ENCODE measurements around the gene SLC35F1. TPM values are rescaled to one million over a fixed set of nuclear protein-coding genes. Genes with fewer than 3 reads are reported as not detected.

The SLC35F1 gene
- total and polyA plus RNA-seq, 2 donors (not counting 3 experiments of a cell fraction or from before 2014, with no cell fraction given): not detected

DNA sequence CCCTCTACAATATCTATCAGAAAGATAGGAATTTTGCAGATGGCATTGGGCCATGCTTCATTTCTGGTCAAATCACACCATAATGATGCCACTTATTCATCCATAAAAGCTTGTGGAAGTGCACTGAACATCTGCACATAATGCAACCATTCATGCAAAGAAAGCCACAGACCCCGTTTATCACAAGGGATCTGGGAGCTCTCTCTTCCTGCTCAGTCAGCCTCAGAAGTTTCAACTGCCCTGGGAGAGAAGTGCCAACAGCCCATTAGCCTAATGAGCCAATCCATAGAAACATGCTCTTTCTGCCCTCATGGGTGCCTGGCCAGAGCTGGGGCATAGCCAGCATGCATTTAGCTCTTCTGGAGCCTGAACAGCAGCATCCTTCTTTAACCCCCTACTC lies 85.8 kb downstream of the SLC35F1 start:
- DNase-seq (ENCODE audit: low read depth, low spot score) (no peak), FAIRE-seq (no peak)
- dilution Hi-C loops (cut with MboI; ENCODE audit: extremely low pct_ligation_motif_present, low sequenced_read_pairs): no loop called here
- TF ChIP-seq POLR2AphosphoS5 (IDR thresholded peaks at IDR 0.05; ENCODE audit: insufficient read depth, low read depth, low read length): no peak
- TF ChIP-seq EZH2 (IDR thresholded peaks at IDR 0.05; ENCODE audit: borderline replicate concordance, low read depth, low read length, severe bottlenecking): no peak
- TF ChIP-seq, protein P1, sequence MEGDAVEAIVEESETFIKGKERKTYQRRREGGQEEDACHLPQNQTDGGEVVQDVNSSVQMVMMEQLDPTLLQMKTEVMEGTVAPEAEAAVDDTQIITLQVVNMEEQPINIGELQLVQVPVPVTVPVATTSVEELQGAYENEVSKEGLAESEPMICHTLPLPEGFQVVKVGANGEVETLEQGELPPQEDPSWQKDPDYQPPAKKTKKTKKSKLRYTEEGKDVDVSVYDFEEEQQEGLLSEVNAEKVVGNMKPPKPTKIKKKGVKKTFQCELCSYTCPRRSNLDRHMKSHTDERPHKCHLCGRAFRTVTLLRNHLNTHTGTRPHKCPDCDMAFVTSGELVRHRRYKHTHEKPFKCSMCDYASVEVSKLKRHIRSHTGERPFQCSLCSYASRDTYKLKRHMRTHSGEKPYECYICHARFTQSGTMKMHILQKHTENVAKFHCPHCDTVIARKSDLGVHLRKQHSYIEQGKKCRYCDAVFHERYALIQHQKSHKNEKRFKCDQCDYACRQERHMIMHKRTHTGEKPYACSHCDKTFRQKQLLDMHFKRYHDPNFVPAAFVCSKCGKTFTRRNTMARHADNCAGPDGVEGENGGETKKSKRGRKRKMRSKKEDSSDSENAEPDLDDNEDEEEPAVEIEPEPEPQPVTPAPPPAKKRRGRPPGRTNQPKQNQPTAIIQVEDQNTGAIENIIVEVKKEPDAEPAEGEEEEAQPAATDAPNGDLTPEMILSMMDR (IDR thresholded peaks at IDR 0.05; ENCODE audit: extremely low read depth in 1 of 2, insufficient read depth in 1 of 2, low read depth in 1 of 2, low read length in 2 of 2): no peak
- TF ChIP-seq POLR2A (IDR thresholded peaks at IDR 0.05; ENCODE audit: low read depth, low read length): no peak
- TF ChIP-seq, protein P2, sequence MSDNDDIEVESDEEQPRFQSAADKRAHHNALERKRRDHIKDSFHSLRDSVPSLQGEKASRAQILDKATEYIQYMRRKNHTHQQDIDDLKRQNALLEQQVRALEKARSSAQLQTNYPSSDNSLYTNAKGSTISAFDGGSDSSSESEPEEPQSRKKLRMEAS (IDR thresholded peaks at IDR 0.05; ENCODE audit: insufficient read depth, insufficient read length): no peak
- TF ChIP-seq JUN (IDR thresholded peaks at IDR 0.05; ENCODE audit: borderline replicate concordance, insufficient read depth, insufficient read length, low read depth): no peak
- no peak for TF ChIP-seq MYC (IDR thresholded peaks at IDR 0.05; ENCODE audit: low read depth, low read length)
- TF ChIP-seq FOS (IDR thresholded peaks at IDR 0.05; ENCODE audit: borderline replicate concordance, insufficient read depth, low read length): no peak
- TF ChIP-seq GATA2 (IDR thresholded peaks at IDR 0.05; ENCODE audit: insufficient read depth, insufficient read length, low read depth, low read length): no peak
- ChIA-PET CTCF (interaction anchor here (3.0 kb wide), 1 partner anchor 17 kb away, joined by 7 read pairs; no protein-coding TSS in a partner anchor), POLR2A (no interaction called here)
- H3K9ac ChIP-seq (replicated peaks; ENCODE audit: extremely low read depth, insufficient read depth, low read length): no peak overlapping the region
- H3K4me1 ChIP-seq (ENCODE audit: control insufficient read depth, extremely low read depth, insufficient read depth, low read length): no peaks in the 10 kb centered on the region
- intact Hi-C loops (cut with micrococcal nuclease): no loop called here
- H3K27me3 ChIP-seq (ENCODE audit: control insufficient read depth in 2 of 2, insufficient read depth in 2 of 2, low read length in 2 of 2): no peaks in the 10 kb centered on the region
- H3K79me2 ChIP-seq (ENCODE audit: control insufficient read depth, insufficient read depth, low read length): no peaks in the 10 kb centered on the region
- no peak overlapping the region for H2AFZ ChIP-seq (ENCODE audit: low read depth, low read length)
- no peak overlapping the region for H3K4me3 ChIP-seq (replicated peaks in 1 of 3; ENCODE audit: insufficient read depth in 1 of 3, low read depth in 1 of 3, low read length in 3 of 3)
- H4K20me1 ChIP-seq (replicated peaks; ENCODE audit: control insufficient read depth, extremely low read depth, insufficient read depth, low read length): no peaks in the 10 kb centered on the region
- H3K9me3 ChIP-seq (replicated peaks; ENCODE audit: control insufficient read depth, insufficient read depth, low read length): no peaks in the 10 kb centered on the region
- no peaks in the 10 kb centered on the region for H3K36me3 ChIP-seq (ENCODE audit: control insufficient read depth in 2 of 2, extremely low read depth in 1 of 2, insufficient read depth in 2 of 2, low read length in 2 of 2)
- BruUV-seq (replicated peaks): no TSS peak
- no peaks in the 10 kb centered on the region for H3K9me1 ChIP-seq (replicated peaks; ENCODE audit: control insufficient read depth, extremely low read depth, insufficient read depth, low read length)
- no peak overlapping the region for H3K4me2 ChIP-seq (ENCODE audit: insufficient read depth, low read length)
- no peak overlapping the region for H3K27ac ChIP-seq (ENCODE audit: insufficient read depth, low read depth, low read length)

All from endothelial cell of umbilical vein (primary cell).